DND-41 (cell line): ENCODE measurements around the gene BMP5.

ENCODE experiments used
- CTCF ChIP-seq: IDR thresholded peaks from 2 replicates; pipeline ENCODE4 v1.5.1; 2012; ENCODE audit warnings: borderline replicate concordance, low read length, moderate library complexity, mild to moderate bottlenecking; ENCODE audit not compliant: poor library complexity, severe bottlenecking; ENCODE audit errors: extremely low read depth
- EZH2 ChIP-seq: IDR thresholded peaks from 3 replicates; pipeline ENCODE4 v1.6.1; 2012; ENCODE audit warnings: borderline replicate concordance, low read depth, mild to moderate bottlenecking, moderate library complexity, low read length, inconsistent platforms; ENCODE audit not compliant: severe bottlenecking

DNA sequence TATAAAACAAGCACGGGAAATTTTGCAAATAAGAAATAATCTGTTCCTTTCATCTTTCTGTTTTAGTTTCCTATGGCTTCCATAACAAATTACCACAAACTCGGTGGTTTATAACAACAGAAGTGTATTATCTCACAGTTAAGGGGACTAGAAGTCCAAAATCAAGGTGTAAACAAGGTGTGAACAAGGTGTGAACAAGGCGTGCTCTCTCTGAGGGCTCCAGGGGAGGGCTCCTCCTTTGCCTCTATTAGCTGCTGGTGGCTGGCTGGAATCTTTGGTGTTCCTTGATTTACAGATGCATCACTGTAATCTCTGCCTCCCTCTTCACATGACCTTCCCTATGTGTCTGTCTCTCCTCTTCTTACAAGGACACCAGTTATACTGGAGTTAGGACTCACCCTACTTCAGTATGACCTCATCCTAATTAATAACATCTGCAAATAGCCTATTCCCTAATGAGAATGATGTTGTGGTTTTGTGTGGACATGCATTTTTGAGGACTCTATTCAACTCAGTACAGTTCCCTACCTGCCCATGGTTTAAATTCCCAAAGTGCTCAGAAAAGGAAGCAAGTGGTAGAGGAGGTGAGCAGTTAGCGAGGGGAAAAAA is 17.5 kb upstream of the BMP5 start:
- TF ChIP-seq CTCF, result no peak
- TF ChIP-seq EZH2, result no peak
